IMR-90 (cell line): ENCODE results near the gene CAPN9.

Experiments
- CEBPB ChIP-seq: IDR thresholded peaks from 2 replicates; pipeline ENCODE4 v1.6.1; 2012; ENCODE audit warnings: low read depth, low read length, improper control_type of control experiment
- CTCF ChIP-seq: conservative IDR thresholded peaks from 2 replicates; pipeline ENCODE4 v1.5.1; 2012; ENCODE audit warnings: mild to moderate bottlenecking, low read depth, low read length, improper control_type of control experiment
- MXI1 ChIP-seq: IDR thresholded peaks from 2 replicates; pipeline ENCODE4 v1.6.1; 2012; ENCODE audit warnings: low read depth, mild to moderate bottlenecking, low read length, moderate library complexity, borderline replicate concordance
- POLR2A ChIP-seq: IDR thresholded peaks from 2 replicates; pipeline ENCODE4 v1.6.1; 2012; ENCODE audit warnings: mild to moderate bottlenecking, low read depth, low read length
- RAD21 ChIP-seq: IDR thresholded peaks from 2 replicates; pipeline ENCODE4 v1.6.1; 2012; ENCODE audit warnings: low read length, improper control_type of control experiment
- RFX5 ChIP-seq: IDR thresholded peaks from 2 replicates; pipeline ENCODE4 v1.8.0; 2012; ENCODE audit warnings: low read depth, mild to moderate bottlenecking, low read length, moderate library complexity
- SMC3 ChIP-seq: fragments of 150-350 bp; IDR thresholded peaks from 2 replicates; pipeline ENCODE4 v1.6.1; 2016; ENCODE audit warnings: low read depth, mild to moderate bottlenecking, antibody characterized with exemption, low read length, moderate library complexity
- USF2 ChIP-seq: fragments of 150-350 bp; IDR thresholded peaks from 2 replicates; pipeline ENCODE4 v1.6.1; 2017; ENCODE audit warnings: mild to moderate bottlenecking, antibody characterized with exemption, low read length, low read depth

GRCh38 chr1:230737622-230738262 lies 9.4 kb upstream of the CAPN9 start:
- TF ChIP-seq CTCF (no peak), USF2 (no peak), RAD21 (no peak), RFX5 (no peak), CEBPB (0 out of 2 replicates have a peak, but pooled peaks have one; percentile 2), SMC3 (no peak), POLR2A (no peak), MXI1 (no peak)
